ENCODE data around the gene LNX1. TPM values are rescaled to one million over a fixed set of nuclear protein-coding genes. Genes with fewer than 3 reads are reported as not detected.

The LNX1 gene
- polyA plus RNA-seq, 3 donors = 0.09 to 0.13 TPM; not detected in 1

- H3K27me3 Mint-ChIP-seq (ENCODE audit: low read depth in 3 of 3) = peaks cover 0 to 7% (median 5%) of the 10 kb centered on the region in 3 donors
- no peak for TF ChIP-seq CTCF (IDR thresholded peaks at IDR 0.05)
- no peaks in the 10 kb centered on the region for H3K9me3 ChIP-seq (replicated peaks in 1 of 2; ENCODE audit: control insufficient read depth in 1 of 2, insufficient read depth in 1 of 2, low read length in 2 of 2)
- H3K36me3 Mint-ChIP-seq = no peaks in the 10 kb centered on the region
- peaks cover 0 to 2% (median 0%) of the 10 kb centered on the region in 7 donors for H3K9me3 Mint-ChIP-seq
- peaks cover 11 to 13% of the 10 kb centered on the region in 2 donors for H3K4me1 ChIP-seq (ENCODE audit: control insufficient read depth in 1 of 2, insufficient read depth in 2 of 2, low read length in 2 of 2)
- H2AFZ ChIP-seq (ENCODE audit: insufficient read depth, low read depth, low read length, poor library complexity, severe bottlenecking) = no peak overlapping the region
- no peaks in the 10 kb centered on the region for H3K36me3 ChIP-seq (replicated peaks in 1 of 2; ENCODE audit: control insufficient read depth in 1 of 2, insufficient read depth in 2 of 2, low read length in 2 of 2)
- peaks cover 17% of the 10 kb centered on the region for H3K4me1 Mint-ChIP-seq
- H3K27ac Mint-ChIP-seq = peak overlapping the region in 2 of 7 donors; percentile 13 to 68
- H3K79me2 ChIP-seq (ENCODE audit: insufficient read depth, low read length) = no peaks in the 10 kb centered on the region
- intact Hi-C loops (cut with micrococcal nuclease) = no loop called here
- no peaks in the 10 kb centered on the region for H4K20me1 ChIP-seq (ENCODE audit: insufficient read depth, low read length)
- H3K4me3 Mint-ChIP-seq = no peak overlapping the region
- no peaks in the 10 kb centered on the region for H3K27me3 ChIP-seq (ENCODE audit: control insufficient read depth in 2 of 2, insufficient read depth in 2 of 2, low read length in 2 of 2)
- WGBS (ENCODE audit: insufficient coverage) = 78% methylated on average over 10 of the region's 12 CpGs
- H3K4me2 ChIP-seq (replicated peaks; ENCODE audit: extremely low read depth, low read length, poor library complexity, severe bottlenecking) = peak overlapping the region; percentile 1
- no peak overlapping the region for H3K27ac ChIP-seq (ENCODE audit: low read depth in 1 of 2, low read length in 2 of 2)
- peak; percentile 26 to 39 (median 37) for DNase-seq
- H3K9ac ChIP-seq (ENCODE audit: insufficient read depth, low read length, poor library complexity, severe bottlenecking) = no peak overlapping the region
- H3K4me3 ChIP-seq (replicated peaks in 1 of 3; ENCODE audit: low read depth in 2 of 3, low read length in 3 of 3) = no peak overlapping the region
Observed at GRCh38 chr4:53558065-53558801, 33.1 kb downstream of the LNX1 start.

GRCh38 chr4:53557669-53558064 is 33.6 kb downstream of the LNX1 start:
- TF ChIP-seq CTCF (IDR thresholded peaks at IDR 0.05) = no peak
- H3K9me3 ChIP-seq (replicated peaks in 1 of 2; ENCODE audit: control insufficient read depth in 1 of 2, insufficient read depth in 1 of 2, low read length in 2 of 2) = no peaks in the 10 kb centered on the region
- no peak overlapping the region for H3K4me3 ChIP-seq (replicated peaks in 1 of 3; ENCODE audit: low read depth in 2 of 3, low read length in 3 of 3)
- H3K9ac ChIP-seq (ENCODE audit: insufficient read depth, low read length, poor library complexity, severe bottlenecking) = no peak overlapping the region
- no peak overlapping the region for H3K4me3 Mint-ChIP-seq
- no peak for DNase-seq
- no peak overlapping the region for H2AFZ ChIP-seq (ENCODE audit: insufficient read depth, low read depth, low read length, poor library complexity, severe bottlenecking)
- H3K27ac ChIP-seq (ENCODE audit: low read depth in 1 of 2, low read length in 2 of 2) = no peak overlapping the region
- intact Hi-C loops (cut with micrococcal nuclease) = no loop called here
- peak overlapping the region in 1 of 7 donors; percentile 5 for H3K27ac Mint-ChIP-seq
- H3K27me3 ChIP-seq (ENCODE audit: control insufficient read depth in 2 of 2, insufficient read depth in 2 of 2, low read length in 2 of 2) = no peaks in the 10 kb centered on the region
- no peaks in the 10 kb centered on the region for H3K9me3 Mint-ChIP-seq
- no peaks in the 10 kb centered on the region for H3K79me2 ChIP-seq (ENCODE audit: insufficient read depth, low read length)
- no peak overlapping the region for H3K4me2 ChIP-seq (replicated peaks; ENCODE audit: extremely low read depth, low read length, poor library complexity, severe bottlenecking)
- no peaks in the 10 kb centered on the region for H4K20me1 ChIP-seq (ENCODE audit: insufficient read depth, low read length)
- peaks cover 11 to 13% of the 10 kb centered on the region in 2 donors for H3K4me1 ChIP-seq (ENCODE audit: control insufficient read depth in 1 of 2, insufficient read depth in 2 of 2, low read length in 2 of 2)
- no peaks in the 10 kb centered on the region for H3K36me3 ChIP-seq (replicated peaks in 1 of 2; ENCODE audit: control insufficient read depth in 1 of 2, insufficient read depth in 2 of 2, low read length in 2 of 2)
- peaks cover 0 to 8% (median 5%) of the 10 kb centered on the region in 3 donors for H3K27me3 Mint-ChIP-seq (ENCODE audit: low read depth in 3 of 3)
- 89% methylated on average over 2 of the region's 5 CpGs for WGBS (ENCODE audit: insufficient coverage)
- peaks cover 17% of the 10 kb centered on the region for H3K4me1 Mint-ChIP-seq
- H3K36me3 Mint-ChIP-seq = no peaks in the 10 kb centered on the region

Measured in CD14-positive monocyte (primary cell).